Fibroblast of lung (primary cell): ENCODE data around the gene CNOT9.
"Not testable (repeated sequence)": the region's sequence is repeated elsewhere in the genome, so short reads cannot be mapped to it uniquely, and the experiment has no call there.

Experiments used
- CTCF ChIP-seq, 2 donors: IDR thresholded peaks in 1 of 2; conservative IDR thresholded peaks in 1 of 2; 1 replicate in 1 of 2; 2 replicates in 1 of 2; pipeline ENCODE4 v1.5.1; 2011 to 2012; ENCODE audit warnings: low read length in 2 of 2, control low read depth in 1 of 2, inconsistent platforms in 1 of 2, low read depth in 1 of 2, mild to moderate bottlenecking in 1 of 2
- EZH2 ChIP-seq: IDR thresholded peaks from 2 replicates; pipeline ENCODE4 v1.5.1; 2012; ENCODE audit warnings: low read length, control low read depth, mild to moderate bottlenecking; ENCODE audit errors: missing control alignments

GRCh38 chr2:218528409-218528808, 40.2 kb upstream of the CNOT9 start:
- not testable (repeated sequence) for TF ChIP-seq CTCF (conservative IDR thresholded peaks at IDR 0.05 in 1 of 2, IDR thresholded peaks at IDR 0.05 in 1 of 2; ENCODE audit: low read depth in 1 of 2, low read length in 2 of 2); EZH2
